SK-N-SH (cell line): ENCODE results near the gene MTAP. TPM values are rescaled to one million over a fixed set of nuclear protein-coding genes. Genes with fewer than 3 reads are reported as not detected.

Experiments
- CTCF ChIA-PET: fragments of 300-600, 350-600 bp; formaldehyde crosslinking; extraction: SDS; loops from one replicate; lab custom pipeline; 2021; lab: Yijun Ruan, JAX
- POLR2A ChIA-PET: fragments of 350-600 bp; sonication (Branson Sonifier 250); formaldehyde crosslinking; extraction: SDS; loops from one replicate; lab custom pipeline; 2020; ENCODE audit warnings: antibody characterized with exemption, inconsistent platforms; lab: Yijun Ruan, JAX
- DNase-seq: peaks from one replicate; pipeline ENCODE4 v3.0.0; 2012
- H2AFZ ChIP-seq: fragments of 200-600 bp; sonication (generic); 2 replicates; pipeline ENCODE4 v1.8.1; 2016; ENCODE audit warnings: antibody characterized with exemption, mild to moderate bottlenecking, low read depth
- H3F3A ChIP-seq: fragments of 200-600 bp; sonication (generic); replicated peaks from 2 replicates; pipeline ENCODE3; 2016; ENCODE audit warnings: antibody characterized with exemption, mild to moderate bottlenecking; ENCODE audit not compliant: insufficient read depth
- H3K27ac ChIP-seq, 2 experiments: fragments of 200-500 bp in 1 of 2; fragments of 200-600 bp in 1 of 2; sonication (Bioruptor generic) in 1 of 2; sonication (generic), shearing (Covaris generic) in 1 of 2; 2 replicates each; pipeline versions ENCODE4 v1.5.1 to v1.6.1; 2014 to 2016; ENCODE audit warnings: low read depth in 2 of 2, inconsistent platforms in 1 of 2, low read length in 1 of 2, mild to moderate bottlenecking in 1 of 2, mixed read lengths in 1 of 2
- H3K27me3 ChIP-seq: fragments of 200-600 bp; sonication (generic), shearing (Covaris generic); 2 replicates; pipeline ENCODE4 v1.6.1; 2016; ENCODE audit warnings: mixed run types; ENCODE audit not compliant: insufficient read depth
- H3K36me3 ChIP-seq, 2 experiments: fragments of 200-500 bp in 1 of 2; fragments of 200-600 bp in 1 of 2; sonication (Bioruptor generic) in 1 of 2; sonication (generic) in 1 of 2; replicated peaks in 1 of 2; 2 replicates each; pipeline versions ENCODE3 to v1.5.1; 2014 to 2016; ENCODE audit warnings: low read length in 1 of 2, mild to moderate bottlenecking in 1 of 2; ENCODE audit not compliant: insufficient read depth in 2 of 2, control insufficient read depth in 1 of 2
- H3K4me1 ChIP-seq, 2 experiments: fragments of 200-500 bp in 1 of 2; fragments of 200-600 bp in 1 of 2; sonication (Bioruptor generic) in 1 of 2; sonication (generic), shearing (Covaris generic) in 1 of 2; 2 replicates each; pipeline versions ENCODE4 v1.5.1 to v1.6.1; 2014 to 2016; ENCODE audit warnings: low read depth in 1 of 2, low read length in 1 of 2, mixed run types in 1 of 2; ENCODE audit not compliant: insufficient read depth in 2 of 2, control insufficient read depth in 1 of 2
- H3K4me2 ChIP-seq: fragments of 200-600 bp; sonication (generic), shearing (Covaris generic); 2 replicates; pipeline ENCODE4 v1.6.1; 2017; ENCODE audit warnings: mixed run types
- H3K4me3 ChIP-seq, 2 experiments: fragments of 200-500 bp in 1 of 2; fragments of 200-600 bp in 1 of 2; sonication (Bioruptor generic) in 1 of 2; sonication (generic), shearing (Covaris generic) in 1 of 2; 2 replicates each; pipeline versions ENCODE4 v1.5.1 to v1.8.1; 2014 to 2016; ENCODE audit warnings: low read depth in 2 of 2, inconsistent platforms in 1 of 2, low read length in 1 of 2, mild to moderate bottlenecking in 1 of 2, mixed read lengths in 1 of 2, moderate library complexity in 1 of 2
- H3K79me2 ChIP-seq: fragments of 200-600 bp; sonication (generic); 2 replicates; pipeline ENCODE4 v1.8.1; 2017; ENCODE audit warnings: mild to moderate bottlenecking; ENCODE audit not compliant: insufficient read depth
- H3K9ac ChIP-seq: fragments of 200-600 bp; sonication (generic); 2 replicates; pipeline ENCODE4 v1.6.1; 2017; ENCODE audit warnings: mixed run types
- H3K9me2 ChIP-seq: fragments of 200-600 bp; sonication (generic); 2 replicates; pipeline ENCODE4 v1.6.1; 2017; ENCODE audit warnings: mixed run types
- H3K9me3 ChIP-seq: fragments of 200-600 bp; sonication (generic); 2 replicates; pipeline ENCODE4 v1.6.1; 2017; ENCODE audit warnings: mixed run types, mild to moderate bottlenecking, moderate library complexity
- H4K20me1 ChIP-seq: fragments of 200-600 bp; sonication (generic); 2 replicates; pipeline ENCODE4 v1.6.1; 2017; ENCODE audit warnings: mild to moderate bottlenecking, mixed run types; ENCODE audit not compliant: insufficient read depth
- CHD2 ChIP-seq: fragments of 150-350 bp; IDR thresholded peaks from 2 replicates; pipeline ENCODE4 v1.6.1; 2018; ENCODE audit warnings: low read length; ENCODE audit not compliant: partially characterized antibody
- ELF1 ChIP-seq: IDR thresholded peaks from 2 replicates; pipeline ENCODE4 v1.4.0; 2012
- EP300 ChIP-seq, 2 experiments: IDR thresholded peaks; 2 replicates each; pipeline versions ENCODE4 v1.4.0 to v1.6.1; 2012; ENCODE audit warnings: borderline replicate concordance in 1 of 2, low read depth in 1 of 2, low read length in 1 of 2
- EZH2phosphoT487 ChIP-seq: fragments of 200-600 bp; sonication (generic); IDR thresholded peaks from 2 replicates; pipeline ENCODE4 v1.6.1; 2017; ENCODE audit warnings: low read depth, mixed run types, mild to moderate bottlenecking, antibody characterized with exemption, moderate library complexity, borderline replicate concordance
- FOSL2 ChIP-seq: IDR thresholded peaks from 2 replicates; pipeline ENCODE4 v1.4.0; 2012; ENCODE audit warnings: low read depth, mild to moderate bottlenecking, moderate library complexity, borderline replicate concordance
- GATA2 ChIP-seq: sonication (generic); formaldehyde crosslinking; IDR thresholded peaks from 2 replicates; pipeline ENCODE4 v1.5.0; 2020; ENCODE audit warnings: mild to moderate bottlenecking, missing genetic modification reagents
- JUND ChIP-seq: IDR thresholded peaks from 2 replicates; pipeline ENCODE4 v1.4.0; 2012
- MEF2A ChIP-seq: IDR thresholded peaks from 2 replicates; pipeline ENCODE4 v1.4.0; 2012; ENCODE audit warnings: low read depth, borderline replicate concordance
- POLR2AphosphoS5 ChIP-seq: IDR thresholded peaks from 2 replicates; pipeline ENCODE4 v1.6.1; 2012; ENCODE audit warnings: low read depth, low read length
- RCOR1 ChIP-seq: fragments of 150-350 bp; IDR thresholded peaks from 2 replicates; pipeline ENCODE4 v1.6.1; 2017; ENCODE audit warnings: antibody characterized with exemption, low read length
- RXRA ChIP-seq: IDR thresholded peaks from 2 replicates; pipeline ENCODE4 v1.4.0; 2012; ENCODE audit warnings: low read depth, mild to moderate bottlenecking, borderline replicate concordance
- SIN3A ChIP-seq: IDR thresholded peaks from 2 replicates; pipeline ENCODE4 v1.6.1; 2012; ENCODE audit warnings: low read depth, mild to moderate bottlenecking, low read length, moderate library complexity, borderline replicate concordance
- TAF1 ChIP-seq: IDR thresholded peaks from 2 replicates; pipeline ENCODE4 v1.6.1; 2012; ENCODE audit warnings: low read depth, mild to moderate bottlenecking, low read length, moderate library complexity, borderline replicate concordance
- TCF12 ChIP-seq: IDR thresholded peaks from 2 replicates; pipeline ENCODE4 v1.4.0; 2012
- TEAD4 ChIP-seq: IDR thresholded peaks from 2 replicates; pipeline ENCODE4 v1.4.0; 2012; ENCODE audit warnings: mild to moderate bottlenecking, borderline replicate concordance; ENCODE audit not compliant: insufficient read depth
- YY1 ChIP-seq: IDR thresholded peaks from 2 replicates; pipeline ENCODE4 v1.4.0; 2012; ENCODE audit warnings: low read depth, mild to moderate bottlenecking
- WGBS: methylation state at CpG from one replicate; pipeline ENCODE4 v1.1.6; 2017; ENCODE audit warnings: low lambda C conversion rate; 5-methylcytosine and 5-hydroxymethylcytosine counted together
- polyA plus RNA-seq, 3 experiments: library from polyadenylated mRNA; depleted of rRNA; stranded (reverse); fragments of >200 nt; gene quantifications; 2 replicates each; pipeline ENCODE4 v1.2.3, GENCODE V29; 2012
- TF ChIP-seq, protein P1 (sequence below): IDR thresholded peaks from 2 replicates; pipeline ENCODE4; 2012
- TF ChIP-seq, protein P2 (sequence below): fragments of 150-350 bp; IDR thresholded peaks from 2 replicates; pipeline ENCODE4 v1.6.1; 2017; ENCODE audit warnings: antibody characterized with exemption, low read length, low read depth, borderline replicate concordance
- TF ChIP-seq, protein P3 (sequence below): IDR thresholded peaks from 2 replicates; pipeline ENCODE4 v1.4.0; 2012; ENCODE audit warnings: low read depth, borderline replicate concordance
- TF ChIP-seq, protein P4 (sequence below): fragments of 150-350 bp; IDR thresholded peaks from 2 replicates; pipeline ENCODE4 v1.6.1; 2016; ENCODE audit warnings: mild to moderate bottlenecking, low read depth, low read length

Gene MTAP
- polyA plus RNA-seq, 1 of the 3 experiments (the other 2 are of a cell fraction), result 9.8 TPM

DNA sequence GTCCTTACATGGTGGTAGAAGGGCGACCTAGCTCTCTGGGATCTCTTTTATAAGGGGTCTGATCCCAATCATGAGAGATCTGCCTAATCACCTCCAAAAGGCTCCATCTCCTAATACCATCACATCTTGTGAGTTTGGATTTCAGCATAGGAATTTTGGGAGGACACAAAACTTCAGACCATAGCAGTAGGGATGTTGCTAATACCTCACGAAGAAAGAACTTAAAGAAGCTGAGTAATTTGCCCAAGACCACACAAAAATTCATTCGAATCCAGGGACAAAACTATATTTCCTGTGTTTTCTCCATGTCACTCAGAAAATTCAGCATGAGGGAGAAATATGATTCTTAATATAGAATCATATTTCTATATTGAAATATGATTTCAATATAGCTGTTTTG lies 32.7 kb downstream of the MTAP start:
- Histone ChIP-seq H3K36me3 (peaks cover 43 to 59% of the 10 kb centered on the region in 2 experiments), H3K9ac (no peak overlapping the region), H3K27me3 (no peaks in the 10 kb centered on the region), H3K4me1 (peaks cover 0 to 18% of the 10 kb centered on the region in 2 experiments; a peak in 3 of 4 replicates), H3K27ac (peak overlapping the region in 1 of 2 experiments; percentile 90; a peak in 2 of 4 replicates), H4K20me1 (no peaks in the 10 kb centered on the region), H3K4me3 (no peak overlapping the region), H3K9me3 (no peaks in the 10 kb centered on the region), H2AFZ (no peak overlapping the region), H3K79me2 (0 out of 2 replicates have a peak, but pooled peaks cover 7% of the 10 kb centered on the region), H3F3A (peaks cover 20% of the 10 kb centered on the region), H3K4me2 (peak overlapping the region; percentile 67; the same call in 1 of the 2 replicates), H3K9me2 (no peaks in the 10 kb centered on the region)
- POLR2A ChIA-PET, result no interaction called here
- 96% methylated on average over 3 of the region's 3 CpGs for WGBS
- TF ChIP-seq TEAD4, result no peak
- TF ChIP-seq JUND, result no peak
- TF ChIP-seq EZH2phosphoT487, result no peak
- TF ChIP-seq EP300 (IDR thresholded peaks at IDR 0.05; ENCODE audit: borderline replicate concordance in 1 of 2, low read depth in 1 of 2, low read length in 1 of 2), result no peak
- TF ChIP-seq TCF12, result no peak
- TF ChIP-seq, protein P1, sequence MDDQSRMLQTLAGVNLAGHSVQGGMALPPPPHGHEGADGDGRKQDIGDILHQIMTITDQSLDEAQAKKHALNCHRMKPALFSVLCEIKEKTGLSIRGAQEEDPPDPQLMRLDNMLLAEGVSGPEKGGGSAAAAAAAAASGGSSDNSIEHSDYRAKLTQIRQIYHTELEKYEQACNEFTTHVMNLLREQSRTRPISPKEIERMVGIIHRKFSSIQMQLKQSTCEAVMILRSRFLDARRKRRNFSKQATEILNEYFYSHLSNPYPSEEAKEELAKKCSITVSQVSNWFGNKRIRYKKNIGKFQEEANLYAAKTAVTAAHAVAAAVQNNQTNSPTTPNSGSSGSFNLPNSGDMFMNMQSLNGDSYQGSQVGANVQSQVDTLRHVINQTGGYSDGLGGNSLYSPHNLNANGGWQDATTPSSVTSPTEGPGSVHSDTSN, result no peak
- TF ChIP-seq SIN3A, result no peak
- TF ChIP-seq, protein P2, sequence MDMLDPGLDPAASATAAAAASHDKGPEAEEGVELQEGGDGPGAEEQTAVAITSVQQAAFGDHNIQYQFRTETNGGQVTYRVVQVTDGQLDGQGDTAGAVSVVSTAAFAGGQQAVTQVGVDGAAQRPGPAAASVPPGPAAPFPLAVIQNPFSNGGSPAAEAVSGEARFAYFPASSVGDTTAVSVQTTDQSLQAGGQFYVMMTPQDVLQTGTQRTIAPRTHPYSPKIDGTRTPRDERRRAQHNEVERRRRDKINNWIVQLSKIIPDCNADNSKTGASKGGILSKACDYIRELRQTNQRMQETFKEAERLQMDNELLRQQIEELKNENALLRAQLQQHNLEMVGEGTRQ, result no peak
- no peak for TF ChIP-seq RCOR1
- no peak for TF ChIP-seq ELF1
- no peak for DNase-seq
- CTCF ChIA-PET, result interaction anchor here (1.4 to 1.9 kb wide), 4 partner anchors 21 to 174 kb away, joined by 5 to 8 read pairs (median 6); partner anchors contain the start of genes CDKN2A, CDKN2B and CDKN2B-AS1

DNA sequence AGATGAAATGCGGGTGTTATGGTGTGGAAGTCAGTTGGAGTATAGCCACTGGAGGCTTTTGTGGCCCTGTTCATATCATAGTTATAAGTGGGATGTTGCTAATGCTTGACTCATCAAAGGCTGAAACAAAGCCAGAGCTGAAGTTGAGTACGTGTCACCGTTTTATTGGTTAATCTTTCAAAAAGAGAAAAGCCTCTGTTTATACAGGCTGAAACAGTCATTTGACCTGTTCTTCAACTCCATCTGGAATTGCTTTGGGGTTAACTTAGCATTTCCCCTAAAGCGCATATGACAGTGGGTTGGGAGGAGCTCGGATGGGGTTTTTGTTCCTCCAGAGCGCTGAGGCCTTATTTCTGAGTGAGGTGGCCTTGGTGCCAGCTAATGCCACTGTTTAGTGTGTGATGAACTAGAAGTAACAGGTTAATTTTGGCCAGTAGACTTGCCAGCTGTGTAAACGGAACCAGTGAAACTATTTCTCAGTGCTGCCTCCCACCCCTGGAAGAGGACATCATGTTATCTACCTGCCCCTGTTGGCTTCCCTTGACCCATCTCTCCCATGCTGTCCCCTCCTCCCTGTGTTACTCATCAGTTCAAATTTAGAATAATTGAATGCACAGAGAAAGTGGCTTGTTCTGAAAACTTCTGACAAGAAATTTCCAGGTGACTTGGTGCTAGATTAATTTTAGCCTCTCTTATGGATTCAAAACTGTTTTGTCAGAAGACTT lies 34.2 kb downstream of the MTAP start:
- peak overlapping the region; percentile 46; the same call in 1 of the 2 replicates for H3K9ac ChIP-seq
- 19% methylated on average over 7 of the region's 7 CpGs for WGBS
- CTCF ChIA-PET, result interaction anchor here (1.4 to 1.7 kb wide), 2 partner anchors 23 to 172 kb away, joined by 6 to 8 read pairs; partner anchors contain the start of gene CDKN2B
- TF ChIP-seq, protein P3, sequence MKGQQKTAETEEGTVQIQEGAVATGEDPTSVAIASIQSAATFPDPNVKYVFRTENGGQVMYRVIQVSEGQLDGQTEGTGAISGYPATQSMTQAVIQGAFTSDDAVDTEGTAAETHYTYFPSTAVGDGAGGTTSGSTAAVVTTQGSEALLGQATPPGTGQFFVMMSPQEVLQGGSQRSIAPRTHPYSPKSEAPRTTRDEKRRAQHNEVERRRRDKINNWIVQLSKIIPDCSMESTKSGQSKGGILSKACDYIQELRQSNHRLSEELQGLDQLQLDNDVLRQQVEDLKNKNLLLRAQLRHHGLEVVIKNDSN, result 0 out of 2 replicates have a peak, but pooled peaks have one; percentile 21
- TF ChIP-seq, protein P4, sequence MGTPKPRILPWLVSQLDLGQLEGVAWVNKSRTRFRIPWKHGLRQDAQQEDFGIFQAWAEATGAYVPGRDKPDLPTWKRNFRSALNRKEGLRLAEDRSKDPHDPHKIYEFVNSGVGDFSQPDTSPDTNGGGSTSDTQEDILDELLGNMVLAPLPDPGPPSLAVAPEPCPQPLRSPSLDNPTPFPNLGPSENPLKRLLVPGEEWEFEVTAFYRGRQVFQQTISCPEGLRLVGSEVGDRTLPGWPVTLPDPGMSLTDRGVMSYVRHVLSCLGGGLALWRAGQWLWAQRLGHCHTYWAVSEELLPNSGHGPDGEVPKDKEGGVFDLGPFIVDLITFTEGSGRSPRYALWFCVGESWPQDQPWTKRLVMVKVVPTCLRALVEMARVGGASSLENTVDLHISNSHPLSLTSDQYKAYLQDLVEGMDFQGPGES, result no peak
- peak; percentile 47; the same call in 1 of the 2 replicates for TF ChIP-seq TAF1
- peak; percentile 32; the same call in 1 of the 2 replicates for TF ChIP-seq TEAD4
- TF ChIP-seq ELF1, result peak; percentile 42; the same call in 1 of the 2 replicates
- 0 out of 2 replicates have a peak, but pooled peaks have one; percentile 17 for TF ChIP-seq YY1
- peak; percentile 82; the same call in 1 of the 2 replicates for TF ChIP-seq POLR2AphosphoS5
- no peak for TF ChIP-seq CHD2
- TF ChIP-seq, protein P2, result no peak
- TF ChIP-seq MEF2A, result peak; percentile 89; the same call in 1 of the 2 replicates
- peak; percentile 89 for TF ChIP-seq FOSL2
- TF ChIP-seq RXRA, result peak; percentile 99
- TF ChIP-seq EP300 (IDR thresholded peaks at IDR 0.05; ENCODE audit: borderline replicate concordance in 1 of 2, low read depth in 1 of 2, low read length in 1 of 2), result peak in 1 of 2 experiments; percentile 85; a peak in 1 of 4 replicates
- no peak for TF ChIP-seq GATA2 (CRISPR knock-in tag)
- TF ChIP-seq RCOR1, result no peak

More for the DNA sequence above, 34.2 kb downstream of the MTAP start:
- Histone ChIP-seq H3K27me3 (no peaks in the 10 kb centered on the region), H3K4me2 (peak overlapping the region; percentile 67), H3K36me3 (peaks cover 56 to 62% of the 10 kb centered on the region in 2 experiments), H3K9me2 (no peaks in the 10 kb centered on the region), H4K20me1 (no peaks in the 10 kb centered on the region), H3K79me2 (0 out of 2 replicates have a peak, but pooled peaks cover 7% of the 10 kb centered on the region), H3K27ac (peak overlapping the region; percentile 56 to 90), H3K9me3 (no peaks in the 10 kb centered on the region), H3F3A (peaks cover 20% of the 10 kb centered on the region), H2AFZ (no peak overlapping the region; the same call in 1 of the 2 replicates), H3K4me1 (peaks cover 0 to 18% of the 10 kb centered on the region in 2 experiments; a peak in 3 of 4 replicates), H3K4me3 (peak overlapping the region in 1 of 2 experiments; percentile 14; a peak in 2 of 4 replicates)
- POLR2A ChIA-PET, result no interaction called here
- DNase-seq, result no peak
